PC-3 (cell line): ENCODE results near the gene P3H3.

ENCODE experiments used
- EZH2 ChIP-seq: fragments of 300-600 bp; sonication (generic); IDR thresholded peaks from one replicate; pipeline ENCODE4 v1.6.1; 2017; ENCODE audit warnings: antibody characterized with exemption, mild to moderate bottlenecking, low read length; ENCODE audit not compliant: unreplicated experiment
- EZH2phosphoT487 ChIP-seq: fragments of 300-600 bp; sonication (generic); IDR thresholded peaks from 2 replicates; pipeline ENCODE4 v1.6.1; 2018; ENCODE audit warnings: mild to moderate bottlenecking, antibody characterized with exemption, low read length, borderline replicate concordance
- TF ChIP-seq, protein P1 (sequence below): fragments of 300-600 bp; sonication (generic); conservative IDR thresholded peaks from 2 replicates; pipeline ENCODE4 v1.5.1; 2017; ENCODE audit warnings: antibody characterized with exemption, low read depth, mild to moderate bottlenecking, low read length

DNA sequence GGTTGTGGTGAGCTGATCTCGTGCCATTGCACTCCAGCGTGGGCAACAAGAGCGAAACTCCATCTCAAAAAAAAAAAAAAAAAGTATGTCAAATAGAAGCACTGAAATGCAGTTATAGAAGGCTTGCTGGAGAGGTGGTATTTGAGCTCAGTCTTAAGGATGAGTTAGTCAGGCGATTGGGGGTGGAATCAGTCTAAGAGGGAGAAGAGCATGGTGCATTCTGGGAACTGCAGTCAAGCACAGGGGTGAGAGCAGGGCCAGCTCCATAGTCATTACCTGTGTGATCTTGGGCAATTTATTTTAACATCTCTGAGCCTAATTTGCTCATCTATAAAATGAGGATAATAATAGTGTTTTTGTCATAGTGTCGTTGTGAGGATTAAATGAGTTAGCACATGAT, 6.7 kb downstream of the P3H3 start:
- TF ChIP-seq, protein P1, sequence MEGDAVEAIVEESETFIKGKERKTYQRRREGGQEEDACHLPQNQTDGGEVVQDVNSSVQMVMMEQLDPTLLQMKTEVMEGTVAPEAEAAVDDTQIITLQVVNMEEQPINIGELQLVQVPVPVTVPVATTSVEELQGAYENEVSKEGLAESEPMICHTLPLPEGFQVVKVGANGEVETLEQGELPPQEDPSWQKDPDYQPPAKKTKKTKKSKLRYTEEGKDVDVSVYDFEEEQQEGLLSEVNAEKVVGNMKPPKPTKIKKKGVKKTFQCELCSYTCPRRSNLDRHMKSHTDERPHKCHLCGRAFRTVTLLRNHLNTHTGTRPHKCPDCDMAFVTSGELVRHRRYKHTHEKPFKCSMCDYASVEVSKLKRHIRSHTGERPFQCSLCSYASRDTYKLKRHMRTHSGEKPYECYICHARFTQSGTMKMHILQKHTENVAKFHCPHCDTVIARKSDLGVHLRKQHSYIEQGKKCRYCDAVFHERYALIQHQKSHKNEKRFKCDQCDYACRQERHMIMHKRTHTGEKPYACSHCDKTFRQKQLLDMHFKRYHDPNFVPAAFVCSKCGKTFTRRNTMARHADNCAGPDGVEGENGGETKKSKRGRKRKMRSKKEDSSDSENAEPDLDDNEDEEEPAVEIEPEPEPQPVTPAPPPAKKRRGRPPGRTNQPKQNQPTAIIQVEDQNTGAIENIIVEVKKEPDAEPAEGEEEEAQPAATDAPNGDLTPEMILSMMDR: no peak
- TF ChIP-seq EZH2phosphoT487: no peak
- no peak for TF ChIP-seq EZH2
